Measurements from ENCODE around the gene MED13L.

- TF ChIP-seq CTCF (IDR thresholded peaks at IDR 0.05) (no peak), POLR2A (IDR thresholded peaks at IDR 0.05) (no peak)
Measured at GRCh38 chr12:116140529-116140928, 137.0 kb downstream of the MED13L start.

All from lower leg skin (tissue), 3 donors.